Measurements from ENCODE around the gene IER3.

DNA sequence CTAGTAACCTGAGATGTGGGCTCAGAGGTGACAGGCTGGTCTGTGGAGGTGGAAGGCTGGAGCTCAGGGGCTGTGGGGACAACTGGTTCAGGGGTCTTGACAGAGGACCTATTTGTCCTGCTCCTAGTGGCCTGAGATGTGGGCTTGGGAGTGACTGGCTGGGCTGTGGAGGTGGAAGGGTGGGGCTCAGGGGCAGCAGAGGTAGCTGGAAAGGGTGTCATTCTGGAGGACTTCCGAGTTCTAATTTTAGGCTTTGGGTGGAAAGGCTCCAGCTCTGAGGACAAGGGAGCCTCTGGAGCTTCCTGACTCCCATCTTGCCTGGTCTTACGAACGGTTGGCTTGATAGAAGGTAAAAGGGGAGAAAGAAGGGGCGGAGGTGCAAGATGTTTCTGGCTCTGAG is 38.7 kb downstream of the IER3 start:
- TF ChIP-seq ZNF274 (IDR thresholded peaks at IDR 0.05; ENCODE audit: low read length) = no peak
- TF ChIP-seq ZNF274 (tag by site-specific recombination; IDR thresholded peaks at IDR 0.05; ENCODE audit: borderline replicate concordance) = no peak
- TF ChIP-seq, protein P1, sequence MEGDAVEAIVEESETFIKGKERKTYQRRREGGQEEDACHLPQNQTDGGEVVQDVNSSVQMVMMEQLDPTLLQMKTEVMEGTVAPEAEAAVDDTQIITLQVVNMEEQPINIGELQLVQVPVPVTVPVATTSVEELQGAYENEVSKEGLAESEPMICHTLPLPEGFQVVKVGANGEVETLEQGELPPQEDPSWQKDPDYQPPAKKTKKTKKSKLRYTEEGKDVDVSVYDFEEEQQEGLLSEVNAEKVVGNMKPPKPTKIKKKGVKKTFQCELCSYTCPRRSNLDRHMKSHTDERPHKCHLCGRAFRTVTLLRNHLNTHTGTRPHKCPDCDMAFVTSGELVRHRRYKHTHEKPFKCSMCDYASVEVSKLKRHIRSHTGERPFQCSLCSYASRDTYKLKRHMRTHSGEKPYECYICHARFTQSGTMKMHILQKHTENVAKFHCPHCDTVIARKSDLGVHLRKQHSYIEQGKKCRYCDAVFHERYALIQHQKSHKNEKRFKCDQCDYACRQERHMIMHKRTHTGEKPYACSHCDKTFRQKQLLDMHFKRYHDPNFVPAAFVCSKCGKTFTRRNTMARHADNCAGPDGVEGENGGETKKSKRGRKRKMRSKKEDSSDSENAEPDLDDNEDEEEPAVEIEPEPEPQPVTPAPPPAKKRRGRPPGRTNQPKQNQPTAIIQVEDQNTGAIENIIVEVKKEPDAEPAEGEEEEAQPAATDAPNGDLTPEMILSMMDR (tag by site-specific recombination; IDR thresholded peaks at IDR 0.05) = no peak
- TF ChIP-seq, protein P2, sequence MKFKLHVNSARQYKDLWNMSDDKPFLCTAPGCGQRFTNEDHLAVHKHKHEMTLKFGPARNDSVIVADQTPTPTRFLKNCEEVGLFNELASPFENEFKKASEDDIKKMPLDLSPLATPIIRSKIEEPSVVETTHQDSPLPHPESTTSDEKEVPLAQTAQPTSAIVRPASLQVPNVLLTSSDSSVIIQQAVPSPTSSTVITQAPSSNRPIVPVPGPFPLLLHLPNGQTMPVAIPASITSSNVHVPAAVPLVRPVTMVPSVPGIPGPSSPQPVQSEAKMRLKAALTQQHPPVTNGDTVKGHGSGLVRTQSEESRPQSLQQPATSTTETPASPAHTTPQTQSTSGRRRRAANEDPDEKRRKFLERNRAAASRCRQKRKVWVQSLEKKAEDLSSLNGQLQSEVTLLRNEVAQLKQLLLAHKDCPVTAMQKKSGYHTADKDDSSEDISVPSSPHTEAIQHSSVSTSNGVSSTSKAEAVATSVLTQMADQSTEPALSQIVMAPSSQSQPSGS (tag by site-specific recombination; IDR thresholded peaks at IDR 0.05; ENCODE audit: low read depth) = no peak
- no peak for TF ChIP-seq ZNF660 (tag by site-specific recombination; IDR thresholded peaks at IDR 0.05)
- TF ChIP-seq ZNF785 (tag by site-specific recombination; IDR thresholded peaks at IDR 0.05) = no peak
- TF ChIP-seq ZNF184 (tag by site-specific recombination; IDR thresholded peaks at IDR 0.05) = no peak
- no peak for TF ChIP-seq ZNF530 (tag by site-specific recombination; IDR thresholded peaks at IDR 0.05; ENCODE audit: low read depth)
- no peak for TF ChIP-seq ZNF48 (tag by site-specific recombination; IDR thresholded peaks at IDR 0.05)
- TF ChIP-seq ZBTB7A (tag by site-specific recombination; IDR thresholded peaks at IDR 0.05; ENCODE audit: low read depth) = no peak
- TF ChIP-seq, protein P3, sequence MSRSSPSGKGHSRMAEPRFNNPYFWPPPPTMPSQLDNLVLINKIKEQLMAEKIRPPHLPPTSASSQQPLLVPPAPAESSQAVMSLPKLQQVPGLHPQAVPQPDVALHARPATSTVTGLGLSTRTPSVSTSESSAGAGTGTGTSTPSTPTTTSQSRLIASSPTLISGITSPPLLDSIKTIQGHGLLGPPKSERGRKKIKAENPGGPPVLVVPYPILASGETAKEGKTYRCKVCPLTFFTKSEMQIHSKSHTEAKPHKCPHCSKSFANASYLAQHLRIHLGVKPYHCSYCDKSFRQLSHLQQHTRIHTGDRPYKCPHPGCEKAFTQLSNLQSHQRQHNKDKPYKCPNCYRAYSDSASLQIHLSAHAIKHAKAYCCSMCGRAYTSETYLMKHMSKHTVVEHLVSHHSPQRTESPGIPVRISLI (tag by site-specific recombination; IDR thresholded peaks at IDR 0.05) = no peak
- no peak for TF ChIP-seq SALL2 (tag by site-specific recombination; IDR thresholded peaks at IDR 0.05; ENCODE audit: borderline replicate concordance)
- no peak for TF ChIP-seq HOXA7 (CRISPR knock-in tag; IDR thresholded peaks at IDR 0.05; ENCODE audit: borderline replicate concordance)
